Measurements from ENCODE around the gene PTPN22. TPM values are rescaled to one million over a fixed set of nuclear protein-coding genes. Genes with fewer than 3 reads are reported as not detected.

The PTPN22 gene
- total RNA-seq, 1 experiment from 2014 or later: not detected

DNA sequence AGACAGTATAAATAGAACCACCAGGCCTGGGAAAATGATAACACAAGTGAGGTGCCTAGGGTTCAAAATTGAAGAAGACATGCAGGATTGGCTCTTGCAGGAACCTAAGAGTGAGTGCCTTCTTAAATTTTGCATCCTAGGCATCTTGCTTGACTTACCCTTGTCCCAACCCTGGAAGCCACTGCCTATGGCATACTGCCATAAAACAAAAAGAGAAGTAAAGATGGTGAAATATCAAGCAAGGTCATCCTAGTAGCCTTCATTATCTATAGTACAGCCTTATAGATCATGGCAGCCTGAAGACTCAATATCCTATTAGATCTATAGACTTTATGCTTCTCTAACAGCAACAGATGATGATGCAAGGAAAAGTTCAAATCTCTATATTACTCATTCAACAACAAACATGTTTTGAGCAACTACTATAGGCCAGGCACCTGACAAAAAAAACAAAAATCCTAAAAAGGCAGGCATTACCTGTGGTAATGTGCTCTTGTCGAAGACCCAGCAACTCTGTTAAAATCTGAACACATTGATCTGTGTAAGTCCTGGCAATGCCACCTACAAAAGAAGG lies 26.8 kb upstream of the PTPN22 start:
- ChIA-PET CTCF (no interaction called here), POLR2A (no interaction called here)
- H3K27ac Mint-ChIP-seq: 0 out of 2 replicates have a peak overlapping the region, but pooled peaks have one; percentile 24
- no peaks in the 10 kb centered on the region for H3K9me3 Mint-ChIP-seq
- no peak overlapping the region for H3K4me3 Mint-ChIP-seq
- TF ChIP-seq, protein P1, sequence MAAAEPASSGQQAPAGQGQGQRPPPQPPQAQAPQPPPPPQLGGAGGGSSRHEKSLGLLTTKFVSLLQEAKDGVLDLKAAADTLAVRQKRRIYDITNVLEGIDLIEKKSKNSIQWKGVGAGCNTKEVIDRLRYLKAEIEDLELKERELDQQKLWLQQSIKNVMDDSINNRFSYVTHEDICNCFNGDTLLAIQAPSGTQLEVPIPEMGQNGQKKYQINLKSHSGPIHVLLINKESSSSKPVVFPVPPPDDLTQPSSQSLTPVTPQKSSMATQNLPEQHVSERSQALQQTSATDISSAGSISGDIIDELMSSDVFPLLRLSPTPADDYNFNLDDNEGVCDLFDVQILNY (CRISPR knock-in tag; IDR thresholded peaks at IDR 0.05): no peak
- H3K27me3 Mint-ChIP-seq (ENCODE audit: low read depth): no peaks in the 10 kb centered on the region
- H3K4me1 Mint-ChIP-seq: no peaks in the 10 kb centered on the region; the same call in 1 of the 2 replicates
- peaks cover 25% of the 10 kb centered on the region for H3K36me3 Mint-ChIP-seq
- DNase-seq (ENCODE audit: low spot score): no peak
- ATAC-seq: no peak

DNA sequence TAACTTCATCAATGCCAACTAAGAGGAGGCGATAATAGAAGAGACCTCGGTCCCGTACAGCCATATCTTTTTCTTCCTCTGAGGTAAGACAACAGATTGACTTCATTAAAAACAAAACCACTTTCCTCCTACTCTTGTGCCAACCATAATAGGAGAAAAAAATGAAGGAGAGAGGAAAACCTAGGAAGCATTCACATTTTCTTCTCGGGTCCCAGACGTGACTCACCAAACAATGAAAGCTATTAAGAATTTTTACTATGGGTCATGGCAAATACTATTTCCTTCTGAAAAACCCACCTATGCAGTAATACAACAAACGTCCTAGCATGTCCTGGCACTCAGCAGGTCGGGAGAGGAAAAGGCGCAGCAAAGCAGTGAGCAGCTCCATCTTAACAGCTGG lies 24.4 kb upstream of the PTPN22 start:
- TF ChIP-seq, protein P2, sequence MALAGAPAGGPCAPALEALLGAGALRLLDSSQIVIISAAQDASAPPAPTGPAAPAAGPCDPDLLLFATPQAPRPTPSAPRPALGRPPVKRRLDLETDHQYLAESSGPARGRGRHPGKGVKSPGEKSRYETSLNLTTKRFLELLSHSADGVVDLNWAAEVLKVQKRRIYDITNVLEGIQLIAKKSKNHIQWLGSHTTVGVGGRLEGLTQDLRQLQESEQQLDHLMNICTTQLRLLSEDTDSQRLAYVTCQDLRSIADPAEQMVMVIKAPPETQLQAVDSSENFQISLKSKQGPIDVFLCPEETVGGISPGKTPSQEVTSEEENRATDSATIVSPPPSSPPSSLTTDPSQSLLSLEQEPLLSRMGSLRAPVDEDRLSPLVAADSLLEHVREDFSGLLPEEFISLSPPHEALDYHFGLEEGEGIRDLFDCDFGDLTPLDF (CRISPR knock-in tag; IDR thresholded peaks at IDR 0.05): no peak
- TF ChIP-seq MXD4 (CRISPR knock-in tag; IDR thresholded peaks at IDR 0.05; ENCODE audit: borderline replicate concordance) (no peak), NFE2L1 (CRISPR knock-in tag; IDR thresholded peaks at IDR 0.05) (no peak), ZBTB21 (CRISPR knock-in tag; IDR thresholded peaks at IDR 0.05; ENCODE audit: borderline replicate concordance) (no peak), ZNF232 (CRISPR knock-in tag; IDR thresholded peaks at IDR 0.05) (no peak), GRHL2 (CRISPR knock-in tag; IDR thresholded peaks at IDR 0.05; ENCODE audit: insufficient replicate concordance, severe bottlenecking) (no peak), NFATC4 (CRISPR knock-in tag; IDR thresholded peaks at IDR 0.05) (no peak), SP1 (CRISPR knock-in tag; conservative IDR thresholded peaks at IDR 0.05) (no peak), SOX15 (CRISPR knock-in tag; IDR thresholded peaks at IDR 0.05) (no peak), ZNF138 (CRISPR knock-in tag; conservative IDR thresholded peaks at IDR 0.05) (no peak)
- TF ChIP-seq, protein P3, sequence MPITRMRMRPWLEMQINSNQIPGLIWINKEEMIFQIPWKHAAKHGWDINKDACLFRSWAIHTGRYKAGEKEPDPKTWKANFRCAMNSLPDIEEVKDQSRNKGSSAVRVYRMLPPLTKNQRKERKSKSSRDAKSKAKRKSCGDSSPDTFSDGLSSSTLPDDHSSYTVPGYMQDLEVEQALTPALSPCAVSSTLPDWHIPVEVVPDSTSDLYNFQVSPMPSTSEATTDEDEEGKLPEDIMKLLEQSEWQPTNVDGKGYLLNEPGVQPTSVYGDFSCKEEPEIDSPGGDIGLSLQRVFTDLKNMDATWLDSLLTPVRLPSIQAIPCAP (CRISPR knock-in tag; IDR thresholded peaks at IDR 0.05): no peak
- TF ChIP-seq, protein P1 (CRISPR knock-in tag; IDR thresholded peaks at IDR 0.05): no peak
- TF ChIP-seq, protein P4, sequence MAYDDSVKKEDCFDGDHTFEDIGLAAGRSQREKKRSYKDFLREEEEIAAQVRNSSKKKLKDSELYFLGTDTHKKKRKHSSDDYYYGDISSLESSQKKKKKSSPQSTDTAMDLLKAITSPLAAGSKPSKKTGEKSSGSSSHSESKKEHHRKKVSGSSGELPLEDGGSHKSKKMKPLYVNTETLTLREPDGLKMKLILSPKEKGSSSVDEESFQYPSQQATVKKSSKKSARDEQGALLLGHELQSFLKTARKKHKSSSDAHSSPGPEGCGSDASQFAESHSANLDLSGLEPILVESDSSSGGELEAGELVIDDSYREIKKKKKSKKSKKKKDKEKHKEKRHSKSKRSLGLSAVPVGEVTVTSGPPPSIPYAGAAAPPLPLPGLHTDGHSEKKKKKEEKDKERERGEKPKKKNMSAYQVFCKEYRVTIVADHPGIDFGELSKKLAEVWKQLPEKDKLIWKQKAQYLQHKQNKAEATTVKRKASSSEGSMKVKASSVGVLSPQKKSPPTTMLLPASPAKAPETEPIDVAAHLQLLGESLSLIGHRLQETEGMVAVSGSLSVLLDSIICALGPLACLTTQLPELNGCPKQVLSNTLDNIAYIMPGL (CRISPR knock-in tag; IDR thresholded peaks at IDR 0.05): no peak
- no peak overlapping the region for H3K4me3 Mint-ChIP-seq
- POLR2A ChIA-PET: no interaction called here
- CTCF ChIA-PET: no interaction called here
- no peak overlapping the region for H3K27ac Mint-ChIP-seq
- H3K36me3 Mint-ChIP-seq: peaks cover 25% of the 10 kb centered on the region
- no peaks in the 10 kb centered on the region for H3K9me3 Mint-ChIP-seq
- no peaks in the 10 kb centered on the region for H3K4me1 Mint-ChIP-seq
- ATAC-seq (no peak), DNase-seq (ENCODE audit: low spot score) (no peak)
- no peaks in the 10 kb centered on the region for H3K27me3 Mint-ChIP-seq (ENCODE audit: low read depth)

DNA sequence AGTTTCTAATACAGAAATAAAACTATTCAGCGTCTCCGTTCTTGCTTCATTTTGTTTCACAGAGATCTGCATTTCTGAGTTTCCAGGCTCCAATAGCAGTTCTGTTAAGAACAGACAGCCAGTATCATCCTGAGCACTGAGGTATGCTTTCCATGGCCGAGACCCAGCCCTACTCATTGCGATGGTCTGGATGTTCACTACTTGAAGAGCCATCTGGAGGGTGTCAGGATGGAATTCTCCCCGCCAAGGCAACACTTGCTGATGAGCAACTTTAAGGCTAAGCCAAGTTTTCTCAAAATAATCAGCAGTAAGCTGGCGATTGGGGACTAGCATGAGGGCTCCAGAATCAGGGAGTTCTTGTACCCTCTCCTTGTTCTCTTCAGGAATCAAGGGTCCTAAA lies 23.6 kb upstream of the PTPN22 start:
- ATAC-seq (no peak), DNase-seq (ENCODE audit: low spot score) (no peak)
- H3K36me3 Mint-ChIP-seq: peaks cover 23% of the 10 kb centered on the region
- no peak overlapping the region for H3K27ac Mint-ChIP-seq
- no peaks in the 10 kb centered on the region for H3K9me3 Mint-ChIP-seq
- no peaks in the 10 kb centered on the region for H3K4me1 Mint-ChIP-seq
- ChIA-PET CTCF (no interaction called here), POLR2A (no interaction called here)
- H3K4me3 Mint-ChIP-seq: no peak overlapping the region
- H3K27me3 Mint-ChIP-seq (ENCODE audit: low read depth): no peaks in the 10 kb centered on the region
- no peak for TF ChIP-seq KAT7 (CRISPR knock-in tag; IDR thresholded peaks at IDR 0.05; ENCODE audit: borderline replicate concordance)
- no peak for TF ChIP-seq NFYB (CRISPR knock-in tag; conservative IDR thresholded peaks at IDR 0.05; ENCODE audit: low read depth)
- TF ChIP-seq RELA (CRISPR knock-in tag; IDR thresholded peaks at IDR 0.05; ENCODE audit: borderline replicate concordance): no peak
- no peak for TF ChIP-seq NFATC4 (CRISPR knock-in tag; IDR thresholded peaks at IDR 0.05)
- TF ChIP-seq, protein P5, sequence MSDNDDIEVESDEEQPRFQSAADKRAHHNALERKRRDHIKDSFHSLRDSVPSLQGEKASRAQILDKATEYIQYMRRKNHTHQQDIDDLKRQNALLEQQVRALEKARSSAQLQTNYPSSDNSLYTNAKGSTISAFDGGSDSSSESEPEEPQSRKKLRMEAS (CRISPR knock-in tag; IDR thresholded peaks at IDR 0.05): no peak
- no peak for TF ChIP-seq JAZF1 (CRISPR knock-in tag; IDR thresholded peaks at IDR 0.05)
- no peak for TF ChIP-seq ZNF232 (CRISPR knock-in tag; IDR thresholded peaks at IDR 0.05)
- TF ChIP-seq SMAD4 (CRISPR knock-in tag; IDR thresholded peaks at IDR 0.05): no peak
- TF ChIP-seq SP1 (CRISPR knock-in tag; conservative IDR thresholded peaks at IDR 0.05): no peak
- TF ChIP-seq ETV6 (CRISPR knock-in tag; IDR thresholded peaks at IDR 0.05): no peak
- TF ChIP-seq NR3C1 (CRISPR knock-in tag; conservative IDR thresholded peaks at IDR 0.05; ENCODE audit: low read depth): no peak
- no peak for TF ChIP-seq CREB1 (CRISPR knock-in tag; IDR thresholded peaks at IDR 0.05)
- TF ChIP-seq ATF1 (CRISPR knock-in tag; IDR thresholded peaks at IDR 0.05): no peak
- TF ChIP-seq, protein P6, sequence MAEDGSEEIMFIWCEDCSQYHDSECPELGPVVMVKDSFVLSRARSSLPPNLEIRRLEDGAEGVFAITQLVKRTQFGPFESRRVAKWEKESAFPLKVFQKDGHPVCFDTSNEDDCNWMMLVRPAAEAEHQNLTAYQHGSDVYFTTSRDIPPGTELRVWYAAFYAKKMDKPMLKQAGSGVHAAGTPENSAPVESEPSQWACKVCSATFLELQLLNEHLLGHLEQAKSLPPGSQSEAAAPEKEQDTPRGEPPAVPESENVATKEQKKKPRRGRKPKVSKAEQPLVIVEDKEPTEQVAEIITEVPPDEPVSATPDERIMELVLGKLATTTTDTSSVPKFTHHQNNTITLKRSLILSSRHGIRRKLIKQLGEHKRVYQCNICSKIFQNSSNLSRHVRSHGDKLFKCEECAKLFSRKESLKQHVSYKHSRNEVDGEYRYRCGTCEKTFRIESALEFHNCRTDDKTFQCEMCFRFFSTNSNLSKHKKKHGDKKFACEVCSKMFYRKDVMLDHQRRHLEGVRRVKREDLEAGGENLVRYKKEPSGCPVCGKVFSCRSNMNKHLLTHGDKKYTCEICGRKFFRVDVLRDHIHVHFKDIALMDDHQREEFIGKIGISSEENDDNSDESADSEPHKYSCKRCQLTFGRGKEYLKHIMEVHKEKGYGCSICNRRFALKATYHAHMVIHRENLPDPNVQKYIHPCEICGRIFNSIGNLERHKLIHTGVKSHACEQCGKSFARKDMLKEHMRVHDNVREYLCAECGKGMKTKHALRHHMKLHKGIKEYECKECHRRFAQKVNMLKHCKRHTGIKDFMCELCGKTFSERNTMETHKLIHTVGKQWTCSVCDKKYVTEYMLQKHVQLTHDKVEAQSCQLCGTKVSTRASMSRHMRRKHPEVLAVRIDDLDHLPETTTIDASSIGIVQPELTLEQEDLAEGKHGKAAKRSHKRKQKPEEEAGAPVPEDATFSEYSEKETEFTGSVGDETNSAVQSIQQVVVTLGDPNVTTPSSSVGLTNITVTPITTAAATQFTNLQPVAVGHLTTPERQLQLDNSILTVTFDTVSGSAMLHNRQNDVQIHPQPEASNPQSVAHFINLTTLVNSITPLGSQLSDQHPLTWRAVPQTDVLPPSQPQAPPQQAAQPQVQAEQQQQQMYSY (CRISPR knock-in tag; IDR thresholded peaks at IDR 0.05): no peak

Measured in WTC11 (cell line).